Left cardiac atrium (tissue), 4 donors: ENCODE results near the gene CDX1. TPM values are rescaled to one million over a fixed set of nuclear protein-coding genes. Genes with fewer than 3 reads are reported as not detected.

Experiments
- ATAC-seq, 2 donors: fragments of 200-7000 bp; cut with Tn5 transposase; one replicate each; pipeline ENCODE4 v1.9.1; 2020; ENCODE audit warnings: mild to moderate bottlenecking in 2 of 2, moderate library complexity in 2 of 2
- DNase-seq: peaks from one replicate; pipeline ENCODE4 v3.0.0-alpha.2; 2020
- intact Hi-C, 2 donors: fragments of 100-400 bp; cut with DNase I; formaldehyde crosslinking; loops; one replicate each; pipeline versions ENCODE4 v1.14.1 to v1.15.1; 2022 to 2023
- long read RNA-seq: library from polyadenylated mRNA; unstranded; transcript quantifications from one replicate; pipeline ENCODE4 v2.0.0, GENCODE V29; 2021
- total RNA-seq, 2 donors: library from RNA; stranded (reverse); fragmentation: NEBNext Ultra II Directional; extraction: Animal tissue kit (Norgen Biotek cat#: 25700); gene quantifications; one replicate each; pipeline ENCODE4 v1.2.1, GENCODE V29; 2021
- donor health status: DM: no; HTN: yes; CAD: no.
- donor health status: DM: no; HTN: yes; CAD: no; lungs with severe emphysema.
- donor health status: DM: yes; HTN: yes; CAD: no.
- donor health status: Dilated cardiomyopathy.

CDX1 gene
- not detected for total RNA-seq
- long read RNA-seq: 0 reads

GRCh38 chr5:150166650-150167511 is at the start of gene CDX1:
Gene CDX1 (plus strand): TSS chr5:150166778. CDS start chr5:150166877, 99 bp downstream.
- no peak for DNase-seq
- intact Hi-C loops: no loop called here
- ATAC-seq: no peak

GRCh38 chr5:150117945-150118560 is 48.5 kb upstream of the CDX1 start:
- ATAC-seq: no peak
- intact Hi-C loops: no loop called here
- DNase-seq: no peak

DNA sequence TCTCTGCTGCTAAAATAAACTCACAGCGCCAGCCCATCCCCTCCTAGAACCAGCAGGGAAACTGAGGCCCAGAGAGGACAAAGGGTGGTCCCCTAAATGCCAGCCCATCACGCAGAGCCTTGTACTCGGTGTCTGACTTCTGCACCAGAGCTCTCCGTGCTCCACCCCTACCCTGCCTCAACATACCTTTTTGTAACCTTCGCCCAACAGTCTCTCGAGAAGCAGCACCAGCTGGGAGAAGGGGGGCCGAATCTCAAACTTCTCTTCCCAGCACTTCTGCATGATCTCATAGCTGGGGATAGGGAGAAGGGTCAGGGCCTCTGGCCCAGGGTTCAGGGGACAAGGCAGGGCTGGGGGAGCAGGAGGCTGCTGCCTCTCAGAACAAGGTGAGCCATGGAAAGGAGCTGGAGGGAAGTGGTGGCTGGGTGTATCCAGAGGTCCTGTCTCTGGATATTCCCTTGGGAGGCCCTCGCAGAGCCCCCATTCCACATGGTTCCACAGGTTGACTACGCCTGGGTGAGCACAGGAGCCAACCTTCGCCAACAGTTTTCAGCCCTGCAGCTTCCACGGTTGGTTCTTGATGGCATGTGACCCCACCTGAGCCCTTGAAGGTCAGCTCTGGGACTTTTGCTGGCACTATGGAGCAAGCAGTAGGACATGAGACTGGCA is 47.9 kb upstream of the CDX1 start:
- no peak for ATAC-seq
- DNase-seq: no peak
- intact Hi-C loops: no loop called here

- ATAC-seq: no peak
Observed at GRCh38 chr5:150119421-150120061, 47.0 kb upstream of the CDX1 start.

GRCh38 chr5:150120062-150120441 is 46.5 kb upstream of the CDX1 start:
- DNase-seq (no peak), ATAC-seq (no peak)
- intact Hi-C loops: no loop called here

More at GRCh38 chr5:150119421-150120061, 47.0 kb upstream of the CDX1 start:
- DNase-seq: no peak
- intact Hi-C loops: no loop called here

DNA sequence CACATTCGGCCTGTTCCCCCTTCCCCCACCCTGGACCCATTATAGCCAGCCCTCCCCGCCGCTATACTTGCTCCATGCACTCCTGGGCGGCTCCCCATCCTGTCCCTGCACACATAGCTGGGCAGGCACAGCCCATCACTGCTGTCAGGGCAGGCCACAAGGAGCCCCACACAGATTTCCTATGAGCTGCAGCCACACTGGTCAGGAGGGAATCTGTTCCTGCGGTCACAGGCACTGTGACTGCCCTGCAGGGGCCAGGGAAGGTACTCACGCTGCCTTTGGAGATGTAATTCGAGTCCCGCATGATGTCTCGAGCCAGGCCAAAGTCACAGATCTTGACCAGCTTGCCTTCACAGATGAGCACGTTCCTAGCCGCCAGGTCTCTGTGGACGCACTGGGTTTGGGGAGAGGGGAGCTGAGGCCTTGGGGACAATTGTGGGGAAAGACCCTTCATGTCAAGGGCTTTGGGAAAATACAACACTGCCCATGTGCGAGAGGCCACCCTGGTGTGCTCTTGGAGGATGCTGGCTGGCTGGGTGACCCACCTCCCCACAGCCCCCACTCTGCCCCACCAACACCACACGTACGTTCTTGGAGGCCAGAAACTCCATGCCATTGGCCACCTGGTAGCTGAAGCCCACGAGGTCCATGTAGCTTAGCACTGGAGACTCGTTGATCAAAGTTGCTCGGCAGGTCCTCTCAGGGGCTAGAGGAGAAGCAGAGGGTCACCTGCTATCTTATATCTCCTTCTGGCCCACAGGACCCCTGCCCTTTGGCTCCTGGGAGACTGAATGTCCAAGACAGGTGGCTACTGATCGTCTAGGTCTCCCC is 45.7 kb upstream of the CDX1 start:
- DNase-seq (no peak), ATAC-seq (no peak)
- intact Hi-C loops: no loop called here

- DNase-seq (no peak), ATAC-seq (no peak)
- intact Hi-C loops: no loop called here
Observed at GRCh38 chr5:150121448-150122157, 45.0 kb upstream of the CDX1 start.

DNA sequence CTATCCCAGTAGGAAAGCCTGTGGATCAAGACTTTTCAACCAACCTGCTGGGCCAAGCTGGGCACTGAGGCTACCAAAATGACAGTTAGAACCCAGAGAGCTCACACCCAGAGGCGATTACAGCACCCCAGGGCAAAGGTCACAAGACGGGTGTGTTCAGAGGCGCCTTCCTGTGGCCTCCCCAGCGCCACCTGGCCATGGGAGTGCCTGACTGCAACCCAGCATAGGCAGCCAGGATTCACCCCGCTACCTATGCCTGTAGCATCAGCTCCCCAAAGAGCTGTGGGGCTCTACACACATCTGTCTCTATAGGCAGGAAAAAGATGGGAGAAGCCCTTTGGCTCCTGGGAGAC is 44.4 kb upstream of the CDX1 start:
- intact Hi-C loops: no loop called here
- ATAC-seq: no peak
- DNase-seq: no peak

- DNase-seq (no peak), ATAC-seq (no peak)
- intact Hi-C loops: no loop called here
Observed at GRCh38 chr5:150122536-150123481, 43.8 kb upstream of the CDX1 start.

GRCh38 chr5:150123542-150123941 is 43.0 kb upstream of the CDX1 start:
- DNase-seq: no peak
- no peak for ATAC-seq
- intact Hi-C loops: no loop called here

DNA sequence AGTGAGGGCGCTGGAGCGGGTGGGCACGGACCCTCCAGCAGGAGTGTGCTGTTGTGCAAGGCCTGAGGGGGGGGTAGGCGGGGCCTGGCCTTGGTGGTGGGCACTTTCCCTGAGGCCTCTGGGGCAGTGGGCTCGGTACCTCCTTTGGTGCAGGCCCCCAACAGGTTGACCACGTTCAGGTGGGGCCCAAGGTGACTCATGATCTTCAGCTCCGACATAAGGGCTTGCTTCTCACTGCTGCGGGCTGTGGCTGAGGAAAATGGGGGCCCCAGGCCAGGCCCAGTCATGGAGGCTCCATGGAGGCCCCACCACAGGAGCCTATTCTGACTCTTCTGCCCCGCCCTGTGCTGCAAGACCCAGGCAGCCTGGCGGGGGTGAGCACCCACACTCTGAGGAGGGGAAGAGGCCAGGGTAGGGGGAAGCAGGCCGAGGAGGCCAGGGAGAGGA is 42.4 kb upstream of the CDX1 start:
- DNase-seq (no peak), ATAC-seq (no peak)
- intact Hi-C loops: no loop called here

GRCh38 chr5:150124596-150124995 is 42.0 kb upstream of the CDX1 start:
- ATAC-seq (no peak), DNase-seq (no peak)
- intact Hi-C loops: no loop called here

DNA sequence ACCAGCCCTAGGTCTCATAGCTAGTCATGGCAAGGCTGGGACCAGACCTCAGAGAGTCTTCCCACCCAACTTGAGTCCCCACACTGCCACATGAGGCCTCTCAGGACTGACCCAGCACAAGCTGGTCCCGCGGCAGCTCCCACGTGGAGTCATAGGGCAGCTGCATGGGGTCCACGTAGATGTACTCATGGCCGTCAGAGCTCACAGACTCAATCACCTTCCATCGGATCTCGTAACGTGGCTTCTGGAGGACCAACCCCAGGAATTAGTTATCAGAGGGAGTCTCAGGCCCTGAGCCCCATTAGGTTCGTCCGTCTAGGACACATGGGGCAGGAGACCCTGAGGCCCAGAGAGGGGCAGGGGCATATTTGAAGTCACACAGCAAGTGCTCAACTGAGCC is 41.2 kb upstream of the CDX1 start:
- DNase-seq (no peak), ATAC-seq (no peak)
- intact Hi-C loops: no loop called here

- intact Hi-C loops: no loop called here
- DNase-seq (no peak), ATAC-seq (no peak)
Observed at GRCh38 chr5:150126199-150126920, 40.2 kb upstream of the CDX1 start.

- intact Hi-C loops: no loop called here
- no peak for ATAC-seq
- DNase-seq: no peak
Observed at GRCh38 chr5:150126921-150127265, 39.7 kb upstream of the CDX1 start.

GRCh38 chr5:150129454-150129812 is 37.1 kb upstream of the CDX1 start:
- ATAC-seq (no peak), DNase-seq (no peak)
- intact Hi-C loops: loop anchor here in 1 of 2 donors (2.0 kb wide), 1 partner anchor 89 kb away; no protein-coding TSS in a partner anchor
